H1 (cell line): ENCODE results near the gene DDR1. TPM values are rescaled to one million over a fixed set of nuclear protein-coding genes. Genes with fewer than 3 reads are reported as not detected.
"Not testable (repeated sequence)": the region's sequence is repeated elsewhere in the genome, so short reads cannot be mapped to it uniquely, and the experiment has no call there.

ENCODE experiments used
- CTCF ChIA-PET: fragments of 300-600 bp; sonication (Branson Sonifier 250); formaldehyde crosslinking; loops from one replicate; lab custom pipeline; 2021; ENCODE audit not compliant: partially characterized antibody; lab: Charles Lee
- POLR2A ChIA-PET: fragments of 300-600 bp; sonication (Branson Sonifier 250); formaldehyde crosslinking; loops from one replicate; lab custom pipeline; 2021; ENCODE audit warnings: inconsistent platforms; ENCODE audit not compliant: partially characterized antibody; lab: Charles Lee
- DNase-seq, 2 experiments: peaks; one replicate each; pipeline versions ENCODE4 v3.0.0 to v3.0.0-alpha.2; 2010 to 2022; ENCODE audit warnings: low spot score in 2 of 2, low read depth in 1 of 2, mixed read lengths in 1 of 2
- FAIRE-seq: peaks from 2 replicates; lab custom pipeline; 2011; peaks lifted over from hg19 to GRCh38; lab: Jason Lieb, UNC
- H2AFZ ChIP-seq: 2 replicates; pipeline ENCODE4 v1.8.1; 2012; ENCODE audit warnings: low read length, inconsistent platforms
- H2AK5ac ChIP-seq: 2 replicates; pipeline ENCODE4 v1.6.1; 2013; ENCODE audit warnings: low read depth, low read length
- H2BK120ac ChIP-seq: replicated peaks from 2 replicates; pipeline ENCODE3; 2013; ENCODE audit warnings: low read depth, low read length, inconsistent platforms
- H2BK12ac ChIP-seq: 2 replicates; pipeline ENCODE4 v1.6.1; 2013; ENCODE audit warnings: low read depth, low read length
- H2BK15ac ChIP-seq: 2 replicates; pipeline ENCODE4 v1.6.1; 2013; ENCODE audit warnings: low read length
- H2BK20ac ChIP-seq: 2 replicates; pipeline ENCODE4 v1.6.1; 2013; ENCODE audit warnings: low read length
- H2BK5ac ChIP-seq: 2 replicates; pipeline ENCODE4 v1.6.1; 2013; ENCODE audit warnings: low read depth, low read length
- H3K14ac ChIP-seq: 2 replicates; pipeline ENCODE4 v1.6.1; 2013; ENCODE audit warnings: inconsistent platforms; ENCODE audit not compliant: insufficient read length
- H3K18ac ChIP-seq: 2 replicates; pipeline ENCODE4 v1.6.1; 2013; ENCODE audit warnings: low read length; ENCODE audit errors: extremely low read depth
- H3K23ac ChIP-seq: 2 replicates; pipeline ENCODE4 v1.6.1; 2013; ENCODE audit warnings: inconsistent platforms; ENCODE audit not compliant: insufficient read length
- H3K23me2 ChIP-seq: 2 replicates; pipeline ENCODE4 v1.6.1; 2013; ENCODE audit warnings: low read depth, low read length
- H3K27ac ChIP-seq: 2 replicates; pipeline ENCODE4 v1.6.1; 2011; ENCODE audit warnings: low read depth, low read length, inconsistent platforms
- H3K27me3 ChIP-seq, 4 experiments: replicated peaks in 1 of 4; 1 replicate in 1 of 4; 2 replicates in 3 of 4; pipeline versions ENCODE4 v1.6.1 to v1.8.1; 2011 to 2013; ENCODE audit warnings: low read length in 3 of 4, mild to moderate bottlenecking in 3 of 4, inconsistent platforms in 2 of 4, mixed read lengths in 2 of 4, moderate library complexity in 1 of 4; ENCODE audit not compliant: control insufficient read depth in 3 of 4, insufficient read depth in 3 of 4; ENCODE audit errors: extremely low read depth in 1 of 4
- H3K36me3 ChIP-seq, 4 experiments: 2 replicates each; pipeline versions ENCODE4 v1.6.1 to v1.8.1; 2011 to 2013; ENCODE audit warnings: mild to moderate bottlenecking in 4 of 4, low read length in 3 of 4, moderate library complexity in 2 of 4, control low read depth in 1 of 4, inconsistent platforms in 1 of 4; ENCODE audit not compliant: insufficient read depth in 4 of 4, control insufficient read depth in 2 of 4
- H3K4ac ChIP-seq: replicated peaks from 2 replicates; pipeline ENCODE3; 2013; ENCODE audit warnings: low read length, low read depth, mixed read lengths, inconsistent platforms; ENCODE audit not compliant: insufficient read length
- H3K4me1 ChIP-seq, 4 experiments: replicated peaks in 1 of 4; 1 replicate in 1 of 4; 2 replicates in 3 of 4; pipeline versions ENCODE4 v1.6.1 to v1.8.1; 2011 to 2013; ENCODE audit warnings: low read length in 3 of 4, inconsistent platforms in 2 of 4, mixed read lengths in 1 of 4; ENCODE audit not compliant: insufficient read depth in 4 of 4, control insufficient read depth in 3 of 4
- H3K4me2 ChIP-seq, 2 experiments: 2 replicates each; pipeline versions ENCODE4 v1.6.1 to v1.8.1; 2011 to 2013; ENCODE audit warnings: low read depth in 2 of 2, low read length in 2 of 2, control low read depth in 1 of 2, inconsistent platforms in 1 of 2, mild to moderate bottlenecking in 1 of 2; ENCODE audit not compliant: insufficient read depth in 1 of 2
- H3K4me3 ChIP-seq, 4 experiments: fragments of 200-600, 300-600 bp in 1 of 4; sonication (generic), shearing (Covaris generic), sonication (Bioruptor Twin) in 1 of 4; 2 replicates each; pipeline versions ENCODE4 v1.5.1 to v1.8.1; 2011 to 2016; ENCODE audit warnings: low read length in 4 of 4, low read depth in 3 of 4, control low read depth in 2 of 4, inconsistent platforms in 2 of 4, mild to moderate bottlenecking in 2 of 4, mixed read lengths in 1 of 4, moderate library complexity in 1 of 4; ENCODE audit not compliant: insufficient read depth in 2 of 4; ENCODE audit errors: extremely low read depth in 1 of 4
- H3K56ac ChIP-seq: replicated peaks from 2 replicates; pipeline ENCODE3; 2013; ENCODE audit warnings: low read depth, mild to moderate bottlenecking, mixed read lengths, low read length, inconsistent platforms; ENCODE audit not compliant: insufficient read length
- H3K79me1 ChIP-seq: 2 replicates; pipeline ENCODE4 v1.6.1; 2013; ENCODE audit warnings: low read depth, low read length, control low read depth
- H3K79me2 ChIP-seq, 2 experiments: 2 replicates each; pipeline versions ENCODE4 v1.6.1 to v1.8.1; 2012 to 2013; ENCODE audit warnings: low read length in 2 of 2, mild to moderate bottlenecking in 2 of 2, inconsistent platforms in 1 of 2; ENCODE audit not compliant: insufficient read depth in 2 of 2, control insufficient read depth in 1 of 2
- H3K9ac ChIP-seq, 4 experiments: replicated peaks in 1 of 4; 1 replicate in 1 of 4; 2 replicates in 3 of 4; pipeline versions ENCODE4 v1.6.1 to v1.8.1; 2011 to 2013; ENCODE audit warnings: low read depth in 3 of 4, low read length in 3 of 4, control low read depth in 2 of 4, mild to moderate bottlenecking in 2 of 4, moderate library complexity in 2 of 4, inconsistent platforms in 1 of 4; ENCODE audit errors: extremely low read depth in 1 of 4
- H3K9me3 ChIP-seq, 2 experiments: 2 replicates each; pipeline versions ENCODE4 v1.6.1 to v1.8.1; 2012 to 2013; ENCODE audit warnings: mild to moderate bottlenecking in 2 of 2, moderate library complexity in 2 of 2, control low read depth in 1 of 2, inconsistent platforms in 1 of 2, low read depth in 1 of 2, low read length in 1 of 2, mixed read lengths in 1 of 2; ENCODE audit not compliant: insufficient read depth in 2 of 2
- H4K20me1 ChIP-seq, 2 experiments: replicated peaks in 1 of 2; 2 replicates each; pipeline versions ENCODE3 to v1.8.1; 2011 to 2013; ENCODE audit warnings: inconsistent platforms in 2 of 2, low read length in 2 of 2, mild to moderate bottlenecking in 1 of 2; ENCODE audit not compliant: insufficient read depth in 2 of 2, control insufficient read depth in 1 of 2
- H4K5ac ChIP-seq: 2 replicates; pipeline ENCODE4 v1.6.1; 2013; ENCODE audit warnings: low read length, low read depth, mixed read lengths, inconsistent platforms; ENCODE audit not compliant: insufficient read length
- H4K8ac ChIP-seq: 2 replicates; pipeline ENCODE4 v1.8.0; 2013; ENCODE audit warnings: mild to moderate bottlenecking, moderate library complexity, low read length, inconsistent platforms; ENCODE audit not compliant: insufficient read depth; ENCODE audit errors: extremely low read depth
- H4K91ac ChIP-seq: replicated peaks from 2 replicates; pipeline ENCODE3; 2013; ENCODE audit warnings: low read length, mixed read lengths, inconsistent platforms; ENCODE audit not compliant: insufficient read length
- ASH2L ChIP-seq: fragments of 200-600, 300-600 bp; sonication (generic); IDR thresholded peaks from one replicate; pipeline ENCODE4 v1.7.1; 2017; ENCODE audit warnings: low read length
- BACH1 ChIP-seq: IDR thresholded peaks from 2 replicates; pipeline ENCODE4 v1.6.1; 2012; ENCODE audit warnings: low read length, improper control_type of control experiment
- EP300 ChIP-seq, 2 experiments: IDR thresholded peaks; 1 replicate in 1 of 2; 2 replicates in 1 of 2; pipeline ENCODE4 v1.6.1; 2011 to 2012; ENCODE audit warnings: low read depth in 2 of 2, low read length in 2 of 2, mild to moderate bottlenecking in 2 of 2, borderline replicate concordance in 1 of 2, inconsistent platforms in 1 of 2, moderate library complexity in 1 of 2
- EZH2 ChIP-seq: fragments of 200-600 bp; sonication (generic); IDR thresholded peaks from 2 replicates; pipeline ENCODE4 v1.7.1; 2012; ENCODE audit warnings: low read depth, mild to moderate bottlenecking, moderate library complexity, low read length, inconsistent platforms; ENCODE audit not compliant: severe bottlenecking
- MAFK ChIP-seq: IDR thresholded peaks from 2 replicates; pipeline ENCODE4 v1.6.1; 2012; ENCODE audit warnings: low read depth, mild to moderate bottlenecking, improper control_type of control experiment, low read length
- SIN3A ChIP-seq, 2 experiments: IDR thresholded peaks in 1 of 2; conservative IDR thresholded peaks in 1 of 2; 2 replicates each; pipeline ENCODE4 v1.6.1; 2011 to 2012; ENCODE audit warnings: low read length in 2 of 2, improper control_type of control experiment in 1 of 2, low read depth in 1 of 2, mild to moderate bottlenecking in 1 of 2
- SP2 ChIP-seq: IDR thresholded peaks from 2 replicates; pipeline ENCODE4 v1.6.1; 2012; ENCODE audit warnings: mild to moderate bottlenecking, low read length, inconsistent platforms
- WGBS, 2 experiments: shearing (Covaris generic) in 1 of 2; methylation state at CpG; one replicate each; pipeline versions ENCODE4 v1.1.6 to v1.1.7; 2013 to 2015; ENCODE audit warnings: low lambda C conversion rate in 2 of 2, mixed read lengths in 2 of 2, inconsistent platforms in 1 of 2, low coverage in 1 of 2, missing lambda C conversion rate in 1 of 2; ENCODE audit not compliant: insufficient replicate concordance in 2 of 2, insufficient coverage in 1 of 2, insufficient read length in 1 of 2; ENCODE audit errors: extremely low coverage in 1 of 2, missing lambda C conversion rate in 1 of 2; 5-methylcytosine and 5-hydroxymethylcytosine counted together
- polyA plus RNA-seq, 7 experiments: library from polyadenylated mRNA; depleted of rRNA in 3 of 7; stranded (reverse) in 5 of 7; unstranded in 2 of 7; fragments of >200 nt in 5 of 7; fragments of 200-250 nt in 2 of 7; gene quantifications; 1 replicate in 5 of 7; 2 replicates in 1 of 7; 4 replicates in 1 of 7; pipeline versions ENCODE4 v1.2.1 to v1.2.3, GENCODE V29; 2011 to 2013; ENCODE audit warnings: missing spikeins in 2 of 7, mixed read lengths in 2 of 7
- total RNA-seq: library from RNA; stranded (reverse); fragmentation: NEBNext Ultra II Directional; extraction: Animal tissue kit (Norgen Biotek cat#: 25700); gene quantifications from 2 replicates; pipeline ENCODE4 v1.2.1, GENCODE V29; 2021

Gene DDR1
- total and polyA plus RNA-seq, 2 of the 8 experiments (the other 6 are each of a cell fraction or from before 2014, with no cell fraction given), result 99.4 to 181 TPM

DNA sequence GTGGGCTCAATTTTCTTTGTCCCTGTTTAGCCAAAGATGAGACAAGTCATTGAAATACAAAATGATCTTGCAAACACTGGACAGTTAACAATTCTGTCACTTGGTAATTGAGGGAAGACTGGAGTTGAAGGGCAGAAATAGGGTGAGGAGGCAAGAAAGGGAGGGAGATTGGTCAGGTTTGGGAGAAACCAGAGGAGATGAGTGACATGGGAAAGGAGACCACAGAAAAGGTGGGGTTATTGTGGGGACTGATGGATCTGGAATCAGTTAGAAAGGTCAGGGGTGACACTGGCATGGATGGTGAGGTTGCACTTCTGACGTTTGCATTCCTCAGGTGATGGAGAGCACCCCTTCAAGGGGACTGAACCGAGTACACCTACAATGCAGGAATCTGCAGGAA, 24.4 kb downstream of the DDR1 start (continued):
- no peak for TF ChIP-seq EZH2
- TF ChIP-seq EP300 (IDR thresholded peaks at IDR 0.05; ENCODE audit: borderline replicate concordance in 1 of 2, low read depth in 2 of 2, low read length in 2 of 2), result no peak
- no peak for TF ChIP-seq SIN3A (conservative IDR thresholded peaks at IDR 0.05 in 1 of 2, IDR thresholded peaks at IDR 0.05 in 1 of 2; ENCODE audit: low read depth in 1 of 2, low read length in 2 of 2)
- TF ChIP-seq SP2, result no peak
- no peak for TF ChIP-seq ASH2L
- no peak for TF ChIP-seq MAFK
- TF ChIP-seq BACH1, result no peak
- TF ChIP-seq, all 59 proteins: peak for 0

DNA sequence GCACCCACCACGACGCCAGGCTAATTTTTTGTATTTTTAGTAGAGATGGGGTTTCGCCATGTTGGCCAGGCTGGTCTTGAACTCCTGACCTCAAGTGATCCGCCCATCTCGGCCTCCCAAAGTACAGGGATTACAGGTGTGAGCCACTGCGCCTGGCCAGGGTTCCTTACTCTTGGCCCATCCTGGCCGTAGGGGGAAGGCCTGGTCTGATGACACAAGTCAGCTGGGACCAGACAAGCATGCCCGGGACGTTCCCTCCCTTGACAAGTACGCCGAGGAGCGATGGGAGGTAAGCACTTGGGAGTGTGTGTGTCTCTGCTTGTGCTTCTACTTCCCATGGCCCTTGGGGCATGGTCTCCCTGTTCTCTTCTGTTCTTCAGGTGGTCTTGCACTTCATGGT, 26.2 kb downstream of the DDR1 start:
- not testable (repeated sequence) for H2AK5ac ChIP-seq, H3K79me1 ChIP-seq, H2BK120ac ChIP-seq, H3K9ac ChIP-seq, H2BK12ac ChIP-seq, H3K23ac ChIP-seq, H3K14ac ChIP-seq, H2BK20ac ChIP-seq, DNase-seq, H2AFZ ChIP-seq, H3K27ac ChIP-seq, H3K18ac ChIP-seq, H3K9me3 ChIP-seq, H4K20me1 ChIP-seq, H3K56ac ChIP-seq, H4K91ac ChIP-seq, H3K27me3 ChIP-seq, H4K8ac ChIP-seq, H4K5ac ChIP-seq, H3K4me3 ChIP-seq, H2BK15ac ChIP-seq, H3K23me2 ChIP-seq, H3K4ac ChIP-seq, H2BK5ac ChIP-seq, H3K4me2 ChIP-seq, H3K36me3 ChIP-seq, FAIRE-seq
- WGBS, 2 experiments, result 93% methylated on average over 12 of the region's 12 CpGs; no CpG with 5 or more reads in 1 of the 2 experiments
- CTCF ChIA-PET, result interaction anchor here (0.7 to 9.6 kb wide), 4 partner anchors 82 to 177 kb away, joined by 3 to 98 read pairs (median 6); no protein-coding TSS in a partner anchor
- peaks cover 0 to 13% of the 10 kb centered on the region in 2 experiments; a peak in 2 of 4 replicates for H3K79me2 ChIP-seq
- POLR2A ChIA-PET, result interaction anchor here (0.9 to 1.4 kb wide), 3 partner anchors 9 to 158 kb away, joined by 3 read pairs; no protein-coding TSS in a partner anchor
- H3K4me1 ChIP-seq, result peaks cover 0 to 18% (median 8%) of the 10 kb centered on the region in 4 experiments; a peak in 5 of 7 replicates
